HUES48 (cell line): ENCODE data around the gene KRT23.

Experiments
- H3K27ac ChIP-seq: one replicate; pipeline ENCODE4 v1.7.0; 2013; ENCODE audit warnings: low read depth, low read length, inconsistent platforms
- H3K27me3 ChIP-seq: 2 replicates; pipeline ENCODE4 v1.6.1; 2013; ENCODE audit warnings: mild to moderate bottlenecking, low read length; ENCODE audit not compliant: control insufficient read depth, insufficient read depth
- H3K36me3 ChIP-seq: 2 replicates; pipeline ENCODE4 v1.6.1; 2013; ENCODE audit warnings: low read length; ENCODE audit not compliant: control insufficient read depth, insufficient read depth
- H3K4me1 ChIP-seq: 2 replicates; pipeline ENCODE4 v1.6.1; 2013; ENCODE audit warnings: mild to moderate bottlenecking, low read length; ENCODE audit not compliant: control insufficient read depth, insufficient read depth
- H3K4me3 ChIP-seq: 2 replicates; pipeline ENCODE4 v1.5.1; 2013; ENCODE audit warnings: mild to moderate bottlenecking, low read depth, low read length
- H3K9ac ChIP-seq: 2 replicates; pipeline ENCODE4 v1.6.1; 2013; ENCODE audit warnings: mild to moderate bottlenecking, low read depth, low read length, moderate library complexity
- H3K9me3 ChIP-seq: 2 replicates; pipeline ENCODE4 v1.6.1; 2013; ENCODE audit warnings: low read length; ENCODE audit not compliant: control insufficient read depth, insufficient read depth

The KRT23 gene

GRCh38 chr17:40937384-40937819 lies at the start of gene KRT23:
TSS of gene KRT23 (minus strand) at chr17:40937646. CDS start at chr17:40936603, 1,043 bp downstream.
- no peaks in the 10 kb centered on the region for H3K27me3 ChIP-seq
- no peak within 1 kb of the TSS for H3K27ac ChIP-seq
- H3K4me3 ChIP-seq = no peak within 1 kb of the TSS
- no peak within 1 kb of the TSS for H3K9ac ChIP-seq
- peaks cover 8% of the 10 kb centered on the region; the same call in 1 of the 2 replicates for H3K4me1 ChIP-seq
- H3K36me3 ChIP-seq = no peaks in the 10 kb centered on the region
- H3K9me3 ChIP-seq = no peaks in the 10 kb centered on the region

GRCh38 chr17:40986920-40987319 lies 49.5 kb upstream of the KRT23 start:
- Histone ChIP-seq H3K27ac (no peak overlapping the region), H3K36me3 (no peaks in the 10 kb centered on the region), H3K4me3 (no peak overlapping the region), H3K4me1 (no peaks in the 10 kb centered on the region), H3K9ac (no peak overlapping the region), H3K27me3 (no peaks in the 10 kb centered on the region), H3K9me3 (no peaks in the 10 kb centered on the region)

GRCh38 chr17:40984226-40984625 lies 46.8 kb upstream of the KRT23 start, which contains the start of gene KRT40:
TSS of gene KRT40 (minus strand) at chr17:40984326. CDS start at chr17:40984273, 53 bp downstream.
- Histone ChIP-seq H3K27me3 (no peaks in the 10 kb centered on the region), H3K4me3 (no peak within 1 kb of the TSS), H3K9me3 (no peaks in the 10 kb centered on the region), H3K9ac (no peak within 1 kb of the TSS), H3K4me1 (peaks cover 9% of the 10 kb centered on the region; the same call in 1 of the 2 replicates), H3K36me3 (no peaks in the 10 kb centered on the region), H3K27ac (no peak within 1 kb of the TSS)

- no peaks in the 10 kb centered on the region for H3K27me3 ChIP-seq
- no peaks in the 10 kb centered on the region for H3K36me3 ChIP-seq
- H3K9ac ChIP-seq = no peak overlapping the region
- H3K4me3 ChIP-seq = no peak overlapping the region
- no peaks in the 10 kb centered on the region for H3K9me3 ChIP-seq
- H3K27ac ChIP-seq = no peak overlapping the region
- peaks cover 9% of the 10 kb centered on the region; the same call in 1 of the 2 replicates for H3K4me1 ChIP-seq
These were observed 43.7 kb upstream of the KRT23 start for GRCh38 chr17:40981115-40981514.

GRCh38 chr17:40980596-40980995 lies 43.1 kb upstream of the KRT23 start:
- no peaks in the 10 kb centered on the region for H3K27me3 ChIP-seq
- no peak overlapping the region for H3K9ac ChIP-seq
- H3K27ac ChIP-seq = no peak overlapping the region
- H3K4me3 ChIP-seq = no peak overlapping the region
- H3K9me3 ChIP-seq = no peaks in the 10 kb centered on the region
- H3K4me1 ChIP-seq = peaks cover 9% of the 10 kb centered on the region; the same call in 1 of the 2 replicates
- H3K36me3 ChIP-seq = no peaks in the 10 kb centered on the region

- no peaks in the 10 kb centered on the region for H3K36me3 ChIP-seq
- H3K4me3 ChIP-seq = no peak overlapping the region
- no peaks in the 10 kb centered on the region for H3K9me3 ChIP-seq
- no peak overlapping the region for H3K27ac ChIP-seq
- no peak overlapping the region for H3K9ac ChIP-seq
- H3K4me1 ChIP-seq = peaks cover 9% of the 10 kb centered on the region; the same call in 1 of the 2 replicates
- H3K27me3 ChIP-seq = no peaks in the 10 kb centered on the region
These were observed 42.7 kb upstream of the KRT23 start for GRCh38 chr17:40980117-40980516.

GRCh38 chr17:40978575-40979151 lies 41.2 kb upstream of the KRT23 start:
- H3K4me3 ChIP-seq = no peak overlapping the region
- H3K9me3 ChIP-seq = no peaks in the 10 kb centered on the region
- H3K36me3 ChIP-seq = no peaks in the 10 kb centered on the region
- no peaks in the 10 kb centered on the region for H3K27me3 ChIP-seq
- H3K9ac ChIP-seq = no peak overlapping the region
- no peak overlapping the region for H3K27ac ChIP-seq
- H3K4me1 ChIP-seq = peaks cover 9% of the 10 kb centered on the region; the same call in 1 of the 2 replicates

GRCh38 chr17:40975516-40975915 lies 38.1 kb upstream of the KRT23 start:
- Histone ChIP-seq H3K9ac (no peak overlapping the region), H3K4me3 (no peak overlapping the region), H3K36me3 (no peaks in the 10 kb centered on the region), H3K27me3 (no peaks in the 10 kb centered on the region), H3K27ac (no peak overlapping the region), H3K4me1 (peaks cover 5% of the 10 kb centered on the region; the same call in 1 of the 2 replicates), H3K9me3 (0 out of 2 replicates have a peak, but pooled peaks cover 3% of the 10 kb centered on the region)

GRCh38 chr17:40974366-40974765 lies 36.9 kb upstream of the KRT23 start:
- no peaks in the 10 kb centered on the region for H3K27me3 ChIP-seq
- H3K27ac ChIP-seq = no peak overlapping the region
- H3K9me3 ChIP-seq = 0 out of 2 replicates have a peak, but pooled peaks cover 3% of the 10 kb centered on the region
- no peaks in the 10 kb centered on the region for H3K36me3 ChIP-seq
- no peak overlapping the region for H3K9ac ChIP-seq
- H3K4me3 ChIP-seq = no peak overlapping the region
- no peaks in the 10 kb centered on the region for H3K4me1 ChIP-seq

GRCh38 chr17:40967582-40967981 lies 30.1 kb upstream of the KRT23 start:
- Histone ChIP-seq H3K9me3 (0 out of 2 replicates have a peak, but pooled peaks cover 3% of the 10 kb centered on the region), H3K27me3 (no peaks in the 10 kb centered on the region), H3K4me3 (no peak overlapping the region), H3K9ac (no peak overlapping the region), H3K36me3 (no peaks in the 10 kb centered on the region), H3K4me1 (no peaks in the 10 kb centered on the region), H3K27ac (no peak overlapping the region)

- Histone ChIP-seq H3K9ac (no peak within 1 kb of the TSS), H3K36me3 (no peaks in the 10 kb centered on the region), H3K9me3 (0 out of 2 replicates have a peak, but pooled peaks cover 3% of the 10 kb centered on the region), H3K27ac (no peak within 1 kb of the TSS), H3K27me3 (no peaks in the 10 kb centered on the region), H3K4me1 (no peaks in the 10 kb centered on the region), H3K4me3 (no peak within 1 kb of the TSS)
These were observed 29.4 kb upstream of the KRT23 start, which contains the start of gene KRT39 for GRCh38 chr17:40966848-40967247. TSS of gene KRT39 (minus strand) at chr17:40966948. CDS start at chr17:40966856, 92 bp downstream.
